HG03575 (cell line): ENCODE measurements around the gene HDDC3.
"Not testable (repeated sequence)": the region's sequence is repeated elsewhere in the genome, so short reads cannot be mapped to it uniquely, and the experiment has no call there.

Experiments used
- ATAC-seq: cut with Tn5 transposase; IDR thresholded peaks from one replicate; pipeline ENCODE4 v1.9.1; 2021; ENCODE audit not compliant: unreplicated experiment, insufficient number of reproducible peaks, low FRiP score; ENCODE audit errors: extremely low read depth

HDDC3 gene

DNA sequence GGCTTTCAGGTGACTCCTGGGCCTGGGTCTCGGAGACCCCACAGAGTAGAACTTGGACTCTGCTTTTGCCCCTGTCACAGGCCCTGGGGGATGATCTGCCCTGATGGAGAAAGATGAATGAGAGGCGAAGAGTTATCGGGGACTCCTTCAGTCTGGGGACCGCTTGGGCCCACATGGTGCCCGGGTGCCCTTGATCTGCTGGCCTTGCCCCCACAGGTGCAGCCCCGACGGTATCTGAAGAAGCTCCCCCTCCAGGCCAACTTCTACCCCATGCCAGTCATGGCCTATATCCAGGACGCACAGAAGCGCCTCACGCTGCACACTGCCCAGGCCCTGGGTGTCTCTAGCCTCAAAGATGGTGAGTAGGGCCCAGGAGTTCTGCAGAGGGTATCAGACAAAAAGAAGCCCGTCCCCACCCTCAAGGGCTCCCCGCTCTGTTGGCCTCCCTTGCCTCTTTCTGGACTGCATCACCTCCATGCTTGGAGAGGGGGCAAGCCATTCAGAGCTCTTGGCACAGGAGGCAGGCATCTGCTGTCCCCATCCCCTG is 18.9 kb downstream of the HDDC3 start:
- ATAC-seq = no peak

GRCh38 chr15:90912770-90913075 is 19.6 kb downstream of the HDDC3 start:
- ATAC-seq = no peak

GRCh38 chr15:90911906-90912769 is 20.2 kb downstream of the HDDC3 start:
- no peak for ATAC-seq

DNA sequence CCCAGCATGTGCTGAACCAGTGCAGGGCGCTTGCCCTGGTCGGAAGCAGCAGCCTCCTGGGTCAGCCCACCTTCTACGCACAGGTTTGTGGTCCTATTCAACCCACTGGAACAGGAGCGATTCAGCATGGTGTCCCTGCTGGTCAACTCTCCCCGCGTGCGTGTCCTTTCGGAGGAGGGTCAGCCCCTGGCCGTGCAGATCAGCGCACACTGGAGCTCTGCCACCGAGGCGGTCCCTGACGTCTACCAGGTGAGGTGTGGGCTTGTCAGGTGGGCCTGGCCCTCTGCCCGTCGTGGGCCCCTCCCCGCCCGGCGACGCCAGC is 21.1 kb downstream of the HDDC3 start:
- ATAC-seq = no peak

GRCh38 chr15:90910441-90911301 is 21.7 kb downstream of the HDDC3 start:
- no peak for ATAC-seq

DNA sequence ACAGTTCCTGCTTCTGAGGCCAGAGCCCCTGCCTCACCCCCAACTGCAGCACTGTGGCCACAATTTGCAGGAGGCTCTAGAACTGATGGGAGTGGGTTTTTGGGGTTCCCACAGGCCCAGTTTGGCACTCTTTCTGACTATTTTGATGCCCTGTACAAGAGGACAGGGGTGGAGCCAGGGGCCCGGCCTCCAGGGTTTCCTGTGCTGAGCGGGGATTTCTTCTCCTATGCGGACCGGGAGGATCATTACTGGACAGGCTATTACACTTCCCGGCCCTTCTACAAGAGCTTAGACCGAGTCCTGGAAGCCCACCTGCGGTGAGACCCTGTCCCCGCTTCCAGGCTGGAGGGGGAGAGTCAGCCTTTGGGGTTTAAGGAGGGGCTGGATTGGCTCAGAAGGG is 22.4 kb downstream of the HDDC3 start:
- ATAC-seq = no peak

GRCh38 chr15:90909449-90909848 is 22.9 kb downstream of the HDDC3 start:
- ATAC-seq = not testable (repeated sequence)

DNA sequence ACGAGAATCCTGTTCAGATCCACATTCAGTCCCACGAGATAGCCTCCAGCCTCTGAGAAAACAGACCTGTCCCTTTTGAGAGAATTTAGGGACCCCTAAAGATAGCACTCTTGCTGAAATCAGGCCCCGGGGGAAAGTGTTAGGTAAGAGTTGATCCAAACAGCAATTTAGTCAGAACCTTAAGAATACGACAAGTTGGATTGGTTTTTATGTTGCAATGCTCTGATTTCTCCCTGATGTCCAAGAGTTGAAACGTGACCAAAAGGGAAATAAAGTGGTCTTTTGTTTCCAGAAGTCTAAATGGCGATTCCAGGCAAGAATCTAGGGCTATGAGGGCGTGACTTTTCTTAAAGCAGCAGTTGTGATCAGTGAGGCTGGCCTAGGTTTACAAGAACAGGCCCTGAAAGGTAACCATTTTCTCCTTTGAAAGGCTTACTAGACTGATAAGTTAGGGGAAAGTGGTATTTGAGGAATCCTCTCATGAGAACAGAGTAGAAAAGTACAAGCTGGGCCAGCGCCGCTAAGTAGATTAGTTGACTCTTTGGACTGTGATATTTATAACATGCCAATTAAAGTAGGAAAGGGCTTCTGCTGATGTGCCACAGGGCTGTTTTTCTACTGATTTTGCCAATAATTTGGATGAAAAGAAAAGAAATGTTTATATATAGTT is 24.4 kb downstream of the HDDC3 start:
- no peak for ATAC-seq

DNA sequence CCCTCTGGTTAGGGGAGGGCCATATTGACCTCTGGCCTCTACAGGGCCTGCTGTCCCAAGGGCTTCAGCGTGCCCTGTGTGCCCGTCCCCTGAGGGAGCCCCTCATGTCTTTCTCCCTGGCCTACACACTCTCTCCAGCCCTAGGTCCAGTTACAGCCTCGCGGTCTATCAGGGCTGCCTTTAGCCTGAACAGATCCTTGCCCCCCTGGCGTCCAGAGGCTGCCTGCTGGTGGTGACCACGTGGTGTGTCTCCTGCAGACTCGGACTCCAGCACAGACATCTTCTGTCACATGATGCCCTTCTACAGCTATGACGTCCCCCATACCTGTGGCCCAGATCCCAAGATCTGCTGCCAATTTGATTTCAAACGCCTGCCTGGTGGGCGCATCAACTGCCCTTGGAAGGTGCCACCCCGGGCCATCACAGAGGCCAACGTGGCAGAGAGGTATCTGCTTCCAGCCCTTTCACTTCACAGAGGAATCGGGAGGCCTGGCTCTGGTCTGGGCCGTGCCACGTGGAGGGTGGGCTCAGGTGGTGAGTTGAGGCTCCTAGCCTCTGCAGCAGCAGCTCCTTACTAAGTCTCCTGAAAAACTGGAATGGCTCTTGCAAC is 25.2 kb downstream of the HDDC3 start:
- no peak for ATAC-seq

DNA sequence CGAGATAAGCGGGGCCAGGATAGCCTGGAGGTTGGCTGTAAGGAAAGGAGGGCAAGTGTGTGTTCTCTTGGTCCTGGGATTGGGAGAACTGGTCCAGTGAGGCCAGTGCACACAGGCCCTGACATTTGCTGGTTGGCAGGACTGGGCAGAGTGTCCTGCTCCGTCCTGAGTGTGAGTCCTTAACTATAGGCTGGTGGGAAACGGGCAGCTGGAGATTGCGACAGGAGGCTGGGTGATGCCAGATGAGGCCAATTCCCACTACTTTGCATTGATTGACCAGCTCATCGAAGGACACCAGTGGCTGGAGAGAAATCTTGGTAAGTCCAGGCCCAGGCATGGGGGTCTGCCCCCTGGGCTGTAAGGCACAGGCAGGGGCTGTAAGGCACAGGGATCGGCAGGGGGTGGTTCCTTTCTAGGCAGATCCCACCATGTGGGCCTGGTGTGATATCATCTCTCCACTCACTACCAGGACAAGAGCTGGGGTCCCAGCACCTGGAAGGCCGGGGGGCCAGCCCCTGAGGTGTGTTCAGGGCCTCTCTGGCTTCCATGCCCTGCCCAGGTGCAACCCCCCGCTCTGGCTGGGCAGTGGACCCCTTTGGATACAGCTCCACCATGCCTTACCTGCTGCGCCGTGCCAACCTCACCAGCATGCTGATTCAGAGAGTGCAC is 26.0 kb downstream of the HDDC3 start:
- no peak for ATAC-seq

GRCh38 chr15:90905306-90906180 is 26.8 kb downstream of the HDDC3 start:
- no peak for ATAC-seq

- ATAC-seq = no peak
Measured at GRCh38 chr15:90904746-90905145, 27.6 kb downstream of the HDDC3 start.

DNA sequence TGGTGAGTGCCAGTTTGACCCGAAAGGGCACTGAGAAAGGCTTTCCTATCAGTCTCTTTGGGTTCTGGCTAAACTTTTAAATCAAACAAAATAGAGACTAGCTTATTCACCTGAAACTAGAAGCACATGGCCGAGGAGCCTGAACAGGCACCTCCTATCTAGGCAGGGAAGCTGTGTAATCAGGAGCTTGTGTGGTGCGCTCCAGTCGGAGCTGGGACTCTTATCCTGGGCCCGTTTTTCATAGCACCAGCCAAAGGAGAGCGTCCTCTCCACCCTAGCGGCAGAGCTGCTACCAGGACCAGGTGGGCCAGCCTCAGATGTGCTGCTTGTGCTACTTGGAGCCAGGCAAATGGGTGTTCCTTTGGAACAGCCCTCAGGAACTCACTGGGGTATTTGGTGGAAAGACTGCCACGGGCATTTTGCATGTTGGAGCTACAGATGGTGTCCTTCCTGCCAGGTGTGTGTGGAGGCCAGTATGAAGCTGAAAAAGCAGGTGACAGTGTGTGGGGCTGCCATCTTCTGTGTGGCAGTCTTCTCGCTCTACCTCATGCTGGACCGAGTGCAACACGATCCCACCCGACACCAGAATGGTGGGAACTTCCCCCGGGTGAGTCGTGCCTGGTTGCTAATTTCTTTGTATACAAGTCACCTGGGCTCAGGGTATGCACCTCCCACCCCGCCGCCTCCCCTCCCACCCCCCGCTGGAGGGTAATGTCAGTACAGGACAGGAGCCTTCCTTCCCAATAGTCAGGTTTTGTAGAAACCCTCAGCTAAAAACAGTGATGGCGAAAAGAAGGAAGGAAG is 28.4 kb downstream of the HDDC3 start:
- ATAC-seq = no peak

- ATAC-seq = no peak
Measured at GRCh38 chr15:90902840-90903732, 29.3 kb downstream of the HDDC3 start, which contains the start of gene MAN2A2. Gene MAN2A2, plus strand, starts transcription at chr15:90903302. Its CDS starts 906 bp downstream, at chr15:90904208.

GRCh38 chr15:90902040-90902839 is 30.1 kb downstream of the HDDC3 start:
- no peak for ATAC-seq
